Measurements from ENCODE around the gene PAX8.

The PAX8 gene

DNA sequence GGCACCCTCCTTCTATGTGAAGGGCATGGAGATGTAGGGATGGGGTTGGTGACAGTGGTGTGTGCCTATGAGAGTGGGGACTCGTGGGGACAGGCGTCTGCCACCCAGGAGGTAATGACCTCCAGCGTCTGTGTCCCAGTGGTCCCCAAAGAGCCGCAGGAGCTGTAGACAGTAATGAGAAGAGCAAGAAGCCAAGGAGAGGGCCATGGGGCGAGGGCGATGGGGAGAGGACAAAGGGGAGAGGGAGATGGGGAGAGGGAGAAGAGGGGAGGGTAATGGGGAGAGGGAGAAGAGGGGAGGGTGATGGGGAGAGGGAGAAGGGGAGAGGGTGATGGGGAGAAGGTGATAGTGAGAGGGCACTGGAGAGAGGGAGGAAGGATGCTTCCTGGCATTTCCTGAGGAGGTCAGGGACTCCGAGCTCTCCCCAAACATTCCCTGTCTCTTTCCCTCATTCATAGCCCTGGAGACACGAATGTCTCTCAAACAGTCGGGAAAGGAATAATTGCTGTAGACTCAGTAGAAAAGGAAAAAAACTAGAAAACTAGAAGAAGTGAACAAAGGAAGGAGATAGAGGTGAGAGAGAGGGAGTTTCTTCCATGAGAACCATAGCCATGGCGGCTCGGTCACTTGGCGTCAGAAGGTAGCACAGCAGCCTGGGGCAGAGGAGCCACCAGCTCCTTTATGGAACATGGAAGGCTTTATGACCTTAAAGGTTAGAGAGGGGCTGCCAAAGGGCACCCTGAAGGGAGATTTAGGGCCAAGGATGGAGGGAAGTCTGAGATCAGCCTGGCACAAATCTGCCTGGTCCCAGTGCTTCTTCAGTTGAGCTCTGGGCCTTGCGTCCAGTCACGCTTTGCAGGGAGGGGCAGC lies 65.4 kb downstream of the PAX8 start:
- Histone ChIP-seq H3K27me3 (replicated peaks; ENCODE audit: control insufficient read depth, insufficient read depth, low read length) (no peaks in the 10 kb centered on the region; the same call in 1 of the 2 replicates), H3K36me3 (ENCODE audit: control insufficient read depth, insufficient read depth, low read length) (no peaks in the 10 kb centered on the region), H3K4me3 (replicated peaks; ENCODE audit: low read depth, low read length) (no peak overlapping the region)
- DNase-seq (ENCODE audit: extremely low read depth, insufficient read length) = no peak
- TF ChIP-seq, protein P1, sequence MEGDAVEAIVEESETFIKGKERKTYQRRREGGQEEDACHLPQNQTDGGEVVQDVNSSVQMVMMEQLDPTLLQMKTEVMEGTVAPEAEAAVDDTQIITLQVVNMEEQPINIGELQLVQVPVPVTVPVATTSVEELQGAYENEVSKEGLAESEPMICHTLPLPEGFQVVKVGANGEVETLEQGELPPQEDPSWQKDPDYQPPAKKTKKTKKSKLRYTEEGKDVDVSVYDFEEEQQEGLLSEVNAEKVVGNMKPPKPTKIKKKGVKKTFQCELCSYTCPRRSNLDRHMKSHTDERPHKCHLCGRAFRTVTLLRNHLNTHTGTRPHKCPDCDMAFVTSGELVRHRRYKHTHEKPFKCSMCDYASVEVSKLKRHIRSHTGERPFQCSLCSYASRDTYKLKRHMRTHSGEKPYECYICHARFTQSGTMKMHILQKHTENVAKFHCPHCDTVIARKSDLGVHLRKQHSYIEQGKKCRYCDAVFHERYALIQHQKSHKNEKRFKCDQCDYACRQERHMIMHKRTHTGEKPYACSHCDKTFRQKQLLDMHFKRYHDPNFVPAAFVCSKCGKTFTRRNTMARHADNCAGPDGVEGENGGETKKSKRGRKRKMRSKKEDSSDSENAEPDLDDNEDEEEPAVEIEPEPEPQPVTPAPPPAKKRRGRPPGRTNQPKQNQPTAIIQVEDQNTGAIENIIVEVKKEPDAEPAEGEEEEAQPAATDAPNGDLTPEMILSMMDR (IDR thresholded peaks at IDR 0.05; ENCODE audit: insufficient read depth, low read length, poor library complexity, severe bottlenecking) = no peak

DNA sequence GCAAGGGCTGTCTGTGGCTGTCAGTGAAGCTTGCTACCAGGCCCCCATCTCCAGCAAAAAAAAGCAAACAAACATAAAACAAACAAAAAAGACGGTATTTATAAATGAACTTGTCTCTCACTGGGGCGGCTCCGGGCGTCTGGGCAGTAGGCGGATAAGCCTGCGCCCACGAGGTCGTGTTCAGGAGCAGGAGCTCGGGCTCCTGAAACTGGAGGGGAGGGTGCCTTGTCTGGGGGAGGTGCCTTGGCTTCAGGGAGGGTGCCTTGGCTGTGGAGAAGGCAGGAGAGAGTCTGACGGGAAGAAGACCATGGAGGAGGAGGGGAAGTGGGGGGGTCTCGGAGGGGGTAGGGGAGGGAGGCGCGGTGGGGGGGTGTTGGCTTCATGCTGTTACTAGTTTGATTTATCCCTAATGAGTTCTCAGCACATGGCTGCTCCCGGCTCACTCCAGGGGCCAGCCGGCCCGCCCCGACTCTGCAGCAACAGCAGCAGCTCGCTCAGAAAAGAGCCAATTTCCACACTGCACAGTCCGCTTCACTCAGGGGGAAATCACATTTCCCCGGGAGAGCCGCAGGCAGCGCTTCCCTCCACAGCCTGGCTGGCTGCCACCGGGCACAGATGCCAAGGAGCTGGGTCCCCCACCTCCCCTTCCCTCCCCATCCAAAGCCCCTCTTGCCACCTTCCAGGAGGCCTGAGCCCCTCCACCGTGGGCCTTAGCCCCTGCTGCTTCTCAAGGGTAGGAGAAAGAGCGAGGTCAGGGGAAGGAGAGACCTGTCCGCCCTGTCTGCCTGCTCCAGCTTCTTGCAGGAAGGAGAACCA lies 66.3 kb downstream of the PAX8 start:
- no peak for DNase-seq (ENCODE audit: extremely low read depth, insufficient read length)

DNA sequence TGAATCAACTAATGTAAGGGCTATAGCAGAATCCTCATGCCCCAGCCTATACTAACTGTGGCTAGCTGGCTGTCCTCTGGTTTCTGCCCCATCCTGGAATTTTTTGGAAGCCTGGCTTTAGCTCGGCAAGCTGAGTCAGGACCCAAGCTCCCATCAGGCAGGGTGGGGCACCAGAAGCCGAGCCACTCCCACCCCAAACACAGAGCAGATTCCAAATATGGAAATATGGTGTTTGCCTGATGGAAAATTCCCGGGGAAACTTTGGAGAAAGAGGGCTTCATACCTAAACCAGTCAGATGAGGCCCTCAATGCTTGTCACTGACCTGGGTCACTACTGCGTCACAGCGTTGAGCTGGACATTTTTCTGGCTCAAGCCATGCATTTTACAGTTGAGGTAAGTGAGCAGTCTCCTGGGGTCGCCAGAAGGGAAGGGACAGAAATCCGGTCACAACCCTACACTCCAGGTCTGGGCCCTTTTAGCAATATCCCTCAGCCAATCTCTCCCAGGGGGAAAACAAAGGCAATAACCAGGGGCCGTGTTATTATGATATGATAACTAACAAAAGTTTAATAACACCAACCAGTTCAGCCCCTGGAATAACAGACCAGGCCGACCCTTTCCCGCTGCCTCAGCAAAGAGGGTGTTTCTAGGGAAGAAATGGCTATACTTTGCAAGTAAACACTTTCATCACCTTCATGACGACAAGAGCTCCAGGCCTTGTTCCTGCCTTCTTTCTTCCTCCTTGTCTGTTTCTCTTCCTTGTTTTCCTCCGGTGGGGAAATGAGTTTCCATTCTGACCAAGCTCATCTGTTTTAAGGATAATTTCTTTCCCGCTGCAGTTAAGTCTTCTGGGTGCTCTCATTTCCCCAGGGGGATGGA lies 67.3 kb downstream of the PAX8 start:
- H3K36me3 ChIP-seq (ENCODE audit: control insufficient read depth, insufficient read depth, low read length) = no peaks in the 10 kb centered on the region
- TF ChIP-seq, protein P1 (IDR thresholded peaks at IDR 0.05; ENCODE audit: insufficient read depth, low read length, poor library complexity, severe bottlenecking) = no peak
- no peak for DNase-seq (ENCODE audit: extremely low read depth, insufficient read length)
- no peak overlapping the region for H3K4me3 ChIP-seq (replicated peaks; ENCODE audit: low read depth, low read length)
- H3K27me3 ChIP-seq (replicated peaks; ENCODE audit: control insufficient read depth, insufficient read depth, low read length) = no peaks in the 10 kb centered on the region; the same call in 1 of the 2 replicates

More for the DNA sequence above, 66.3 kb downstream of the PAX8 start:
- Histone ChIP-seq H3K36me3 (ENCODE audit: control insufficient read depth, insufficient read depth, low read length) (no peaks in the 10 kb centered on the region), H3K4me3 (replicated peaks; ENCODE audit: low read depth, low read length) (no peak overlapping the region), H3K27me3 (replicated peaks; ENCODE audit: control insufficient read depth, insufficient read depth, low read length) (no peaks in the 10 kb centered on the region; the same call in 1 of the 2 replicates)
- TF ChIP-seq, protein P1 (IDR thresholded peaks at IDR 0.05; ENCODE audit: insufficient read depth, low read length, poor library complexity, severe bottlenecking) = no peak

GRCh38 chr2:113209646-113210171 lies 69.0 kb downstream of the PAX8 start:
- no peak overlapping the region for H3K4me3 ChIP-seq (replicated peaks; ENCODE audit: low read depth, low read length)
- no peaks in the 10 kb centered on the region; the same call in 1 of the 2 replicates for H3K27me3 ChIP-seq (replicated peaks; ENCODE audit: control insufficient read depth, insufficient read depth, low read length)
- TF ChIP-seq, protein P1 (IDR thresholded peaks at IDR 0.05; ENCODE audit: insufficient read depth, low read length, poor library complexity, severe bottlenecking) = no peak
- no peaks in the 10 kb centered on the region for H3K36me3 ChIP-seq (ENCODE audit: control insufficient read depth, insufficient read depth, low read length)
- DNase-seq (ENCODE audit: extremely low read depth, insufficient read length) = no peak

DNA sequence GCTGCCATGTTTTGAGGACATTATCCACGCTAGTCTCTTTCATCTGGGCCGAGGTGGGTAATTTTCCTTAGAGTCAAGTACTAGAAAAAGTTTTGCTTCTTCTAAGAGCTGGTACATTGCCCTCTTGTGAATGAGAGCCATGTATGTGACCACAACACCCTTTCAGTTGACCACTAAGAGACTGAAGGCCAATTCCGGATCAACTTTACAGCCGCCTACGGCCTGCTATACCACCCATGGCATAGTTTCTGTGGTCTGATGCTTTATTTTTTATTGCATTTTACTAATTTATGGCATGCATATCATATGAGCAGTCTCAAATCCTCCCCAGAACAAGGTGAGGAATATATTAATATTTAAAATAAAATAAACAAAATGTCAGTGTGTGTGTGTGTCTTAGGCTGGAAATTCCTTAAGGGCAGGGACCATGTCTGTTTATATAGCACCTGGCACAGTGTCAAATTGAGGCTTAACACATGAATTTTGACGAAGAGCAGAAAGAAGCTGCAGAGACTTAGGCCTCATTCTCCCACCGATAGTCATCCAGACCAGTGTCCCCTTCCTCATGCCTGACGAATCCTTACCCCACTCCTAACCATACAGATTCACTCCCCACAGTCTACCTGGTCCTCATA lies 69.6 kb downstream of the PAX8 start:
- H3K4me3 ChIP-seq (replicated peaks; ENCODE audit: low read depth, low read length) = no peak overlapping the region
- no peak for DNase-seq (ENCODE audit: extremely low read depth, insufficient read length)
- H3K36me3 ChIP-seq (ENCODE audit: control insufficient read depth, insufficient read depth, low read length) = no peaks in the 10 kb centered on the region
- TF ChIP-seq, protein P1 (IDR thresholded peaks at IDR 0.05; ENCODE audit: insufficient read depth, low read length, poor library complexity, severe bottlenecking) = no peak
- H3K27me3 ChIP-seq (replicated peaks; ENCODE audit: control insufficient read depth, insufficient read depth, low read length) = no peaks in the 10 kb centered on the region; the same call in 1 of the 2 replicates
